RPMI8226 (cell line): ENCODE results near the gene ORMDL2.
"Not testable (repeated sequence)": the region's sequence is repeated elsewhere in the genome, so short reads cannot be mapped to it uniquely, and the experiment has no call there.

Experiments used
- DNase-seq: peaks from one replicate; pipeline ENCODE4 v3.0.0-alpha.2; 2015

ORMDL2 gene

DNA sequence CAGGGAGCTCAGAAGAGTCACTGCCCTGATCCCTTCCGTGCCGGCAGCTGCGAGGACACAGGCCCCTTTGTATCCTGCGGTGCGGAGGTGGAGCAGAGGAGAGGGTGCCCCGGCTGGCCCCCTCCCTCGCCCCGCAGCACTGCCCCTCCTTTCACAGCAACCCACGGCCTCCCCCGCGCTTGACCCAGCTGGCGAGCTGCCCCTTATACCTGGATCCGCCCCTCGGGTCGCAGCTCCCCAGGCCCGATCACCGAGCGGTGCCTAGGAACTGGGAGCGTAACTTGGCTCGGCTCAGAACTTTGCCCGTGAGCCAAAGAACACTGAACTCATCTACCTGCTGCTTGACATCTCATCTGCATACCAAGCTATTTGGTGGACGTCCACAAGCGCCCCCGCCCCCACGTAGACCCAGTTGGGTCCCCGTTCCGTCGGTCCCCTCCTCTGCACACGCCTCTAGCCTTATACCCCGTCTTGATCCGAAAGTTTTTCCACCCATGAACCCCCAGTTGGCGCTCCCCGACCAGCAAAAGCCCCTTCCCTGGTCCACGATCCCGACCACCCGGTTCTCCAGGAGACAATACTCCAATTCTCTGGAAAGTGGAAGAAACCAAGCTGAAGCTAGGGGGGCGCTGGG is 12.2 kb downstream of the ORMDL2 start:
- DNase-seq = no peak

DNA sequence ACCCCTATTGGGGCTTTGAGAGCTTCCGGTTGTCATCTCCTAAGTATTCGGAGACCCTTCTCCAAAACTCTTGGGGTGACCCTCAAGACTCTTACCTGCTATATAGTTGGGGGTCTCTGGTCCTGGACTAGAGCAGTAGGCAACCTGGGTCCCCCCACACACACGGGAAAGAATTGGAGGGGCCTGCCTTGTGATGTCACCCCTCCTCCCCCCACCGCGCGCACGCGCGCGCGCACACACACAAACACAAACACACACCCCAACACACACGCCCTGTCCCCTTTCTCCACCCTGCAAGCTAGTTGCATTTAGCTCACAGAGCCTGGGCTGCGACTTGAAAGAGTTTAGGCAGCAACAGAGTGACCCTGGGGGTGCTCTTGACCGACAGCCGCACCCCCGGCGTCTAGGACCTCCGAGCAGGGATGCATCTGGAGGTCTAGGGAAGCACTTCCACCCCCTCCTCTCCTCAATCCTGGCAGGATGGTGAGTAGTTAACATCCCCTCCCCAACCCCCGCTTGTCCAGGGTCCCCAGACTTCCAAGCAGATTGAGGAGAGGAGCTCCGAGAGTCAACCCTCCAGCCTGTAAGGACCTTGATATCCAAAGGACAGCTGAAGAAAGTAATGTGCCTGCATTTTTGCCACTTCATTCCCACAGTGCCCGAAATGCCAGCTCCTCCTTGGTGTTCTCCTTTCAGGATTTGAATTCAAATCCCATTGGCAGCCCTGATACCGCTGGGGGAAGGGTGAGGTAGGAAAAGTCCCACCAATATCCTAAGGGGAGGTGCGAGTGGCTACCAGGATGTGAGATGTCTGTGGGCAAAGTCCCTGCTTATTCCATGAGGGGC is 13.0 kb downstream of the ORMDL2 start:
- DNase-seq = peak; percentile 25

DNA sequence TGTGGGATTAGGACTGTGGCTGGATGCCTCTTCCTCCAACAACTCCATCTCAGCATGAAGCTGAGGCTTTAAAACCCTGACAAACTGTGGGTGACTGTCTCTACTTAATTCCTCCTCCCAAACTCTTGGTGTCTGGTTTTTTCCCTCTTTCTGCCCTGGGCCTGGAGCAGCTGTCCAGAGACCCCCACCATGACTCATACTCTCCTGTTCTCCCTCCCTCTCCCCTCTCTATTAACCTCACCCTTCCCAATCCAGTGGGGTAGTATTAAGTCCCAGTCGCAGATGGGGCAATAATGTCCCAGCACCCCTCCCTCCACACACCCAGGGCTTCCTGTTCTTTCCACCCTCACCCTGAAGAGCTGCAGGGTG is 13.6 kb downstream of the ORMDL2 start:
- no peak for DNase-seq

DNA sequence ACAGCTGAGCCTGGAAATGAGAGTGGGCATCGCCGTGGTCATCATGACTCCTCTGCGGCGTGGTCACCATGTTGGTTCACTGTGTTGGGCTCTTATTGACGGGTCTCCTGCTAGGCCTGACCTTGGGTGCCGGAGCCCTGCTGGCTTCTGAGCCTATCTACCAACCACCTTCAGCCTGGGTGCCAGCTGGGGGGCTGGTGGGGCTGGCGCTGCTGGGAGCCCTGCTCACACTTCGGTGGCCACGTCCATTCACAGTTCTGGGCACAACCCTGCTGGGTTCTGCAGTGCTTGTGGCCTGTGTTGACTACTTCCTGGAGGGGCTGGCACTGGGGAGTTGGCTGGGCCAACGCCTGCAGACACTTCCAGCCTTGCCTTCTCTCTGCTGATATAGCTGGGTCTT is 15.2 kb downstream of the ORMDL2 start:
- no peak for DNase-seq

DNA sequence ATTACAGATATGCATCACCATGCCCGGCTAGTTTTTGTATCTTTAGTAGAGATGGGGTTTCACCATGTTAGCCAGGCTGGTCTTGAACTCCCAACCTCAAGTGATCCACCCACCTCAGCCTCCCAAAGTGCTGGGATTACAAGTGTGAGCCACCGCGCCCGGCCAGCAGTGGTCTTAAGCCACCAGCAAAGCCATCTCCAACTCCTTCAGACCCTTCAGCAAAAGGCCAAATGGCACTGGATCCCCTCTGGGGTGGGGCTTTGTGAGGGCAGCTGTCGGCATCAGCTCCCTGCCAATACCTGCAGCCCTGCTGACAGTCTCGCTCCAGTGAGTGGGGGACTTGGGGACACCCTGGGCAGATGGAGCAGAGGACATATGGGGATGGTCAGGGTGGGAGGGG is 16.6 kb downstream of the ORMDL2 start:
- DNase-seq = not testable (repeated sequence)

DNA sequence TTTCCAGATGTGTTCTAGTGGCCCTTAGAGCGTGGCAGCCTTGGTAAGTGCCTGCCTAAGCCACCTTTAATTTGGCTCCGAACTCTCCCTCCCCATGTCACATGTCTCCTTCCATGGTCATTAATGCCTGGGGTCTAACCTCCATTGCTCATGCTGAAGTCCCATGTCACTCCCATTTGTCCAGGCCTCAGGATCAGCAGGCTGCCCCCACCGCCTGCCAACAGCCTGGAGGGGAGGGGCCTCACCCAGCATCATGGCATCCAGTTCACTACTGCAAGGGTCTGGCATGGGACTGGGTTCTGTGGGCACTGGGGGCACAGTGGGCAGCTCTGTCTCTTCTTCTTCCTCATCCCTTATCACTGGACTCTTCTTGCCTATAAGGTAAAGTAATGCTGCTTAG is 20.5 kb downstream of the ORMDL2 start:
- DNase-seq = no peak

DNA sequence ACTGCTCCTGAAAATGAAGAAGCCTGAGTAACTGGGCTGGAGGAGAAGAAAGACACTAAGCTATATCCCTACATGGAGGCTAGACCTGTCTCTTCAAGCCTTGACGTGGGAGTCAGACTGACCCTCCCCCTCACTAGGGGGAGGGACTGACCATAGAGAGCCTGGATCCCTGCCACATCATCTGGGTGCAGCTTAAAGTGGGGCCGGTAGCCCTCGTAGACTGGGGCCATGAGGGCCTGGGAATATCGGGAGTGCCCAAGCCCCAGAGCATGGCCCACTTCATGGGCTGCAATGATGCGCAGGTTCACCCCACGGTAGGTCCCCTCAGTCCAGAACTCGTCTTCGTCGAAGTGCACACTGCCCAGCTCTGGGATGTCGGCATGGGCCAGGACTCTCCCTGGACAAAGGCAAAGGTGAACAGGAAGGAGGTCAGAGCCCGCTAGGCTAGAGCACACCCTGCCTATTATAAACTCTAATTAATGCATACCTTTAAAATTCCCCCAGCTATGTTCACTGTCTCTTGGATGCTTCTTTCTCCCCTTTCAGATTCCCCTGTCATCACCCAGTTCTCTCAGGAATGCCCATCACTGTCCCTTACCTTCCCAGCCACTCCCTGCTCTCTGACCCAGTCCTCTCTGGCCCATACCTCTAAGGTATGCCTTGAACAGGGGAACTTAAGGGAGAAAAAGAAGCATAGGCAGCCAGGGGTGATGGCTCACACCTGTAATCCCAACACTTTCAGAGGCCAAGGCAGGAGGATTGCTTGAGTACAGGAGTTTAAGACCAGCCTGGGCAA is 21.7 kb downstream of the ORMDL2 start:
- DNase-seq = no peak

DNA sequence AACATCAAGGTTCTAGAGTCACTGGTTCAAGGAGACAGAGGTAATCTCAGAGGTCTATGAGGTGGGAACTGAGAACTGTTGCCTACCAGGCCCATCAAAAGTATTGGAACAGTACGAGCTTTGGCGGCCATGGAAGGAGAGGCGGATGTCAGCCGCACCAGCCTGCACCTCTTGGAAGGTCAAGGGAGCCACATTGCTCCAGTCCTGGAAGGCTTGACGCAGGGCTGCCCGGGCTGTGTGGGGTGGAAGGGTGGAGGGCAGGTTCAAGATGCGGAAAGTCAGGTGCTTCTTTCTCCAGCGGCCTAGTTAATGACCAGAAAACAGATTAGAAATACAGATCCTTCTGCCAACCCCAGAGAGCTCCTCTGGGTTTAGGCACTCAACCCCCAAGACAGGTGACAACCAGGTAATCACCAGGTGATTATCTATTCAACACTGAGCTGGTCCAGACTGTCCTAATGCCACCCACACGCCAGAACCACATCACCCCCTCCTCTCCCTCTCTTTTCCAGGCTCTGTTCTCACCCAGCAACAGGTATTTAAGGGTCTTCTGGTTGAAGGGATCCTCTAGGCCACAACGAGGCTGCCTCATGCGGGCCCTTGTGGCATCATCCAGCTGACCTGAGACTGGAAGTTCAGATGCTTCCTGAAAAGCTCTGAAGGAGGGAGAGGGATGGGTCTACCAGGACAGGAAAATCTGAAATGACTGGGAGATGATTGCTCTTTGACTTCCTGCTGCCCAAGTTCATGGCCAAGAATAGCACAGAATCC is 22.9 kb downstream of the ORMDL2 start:
- no peak for DNase-seq

DNA sequence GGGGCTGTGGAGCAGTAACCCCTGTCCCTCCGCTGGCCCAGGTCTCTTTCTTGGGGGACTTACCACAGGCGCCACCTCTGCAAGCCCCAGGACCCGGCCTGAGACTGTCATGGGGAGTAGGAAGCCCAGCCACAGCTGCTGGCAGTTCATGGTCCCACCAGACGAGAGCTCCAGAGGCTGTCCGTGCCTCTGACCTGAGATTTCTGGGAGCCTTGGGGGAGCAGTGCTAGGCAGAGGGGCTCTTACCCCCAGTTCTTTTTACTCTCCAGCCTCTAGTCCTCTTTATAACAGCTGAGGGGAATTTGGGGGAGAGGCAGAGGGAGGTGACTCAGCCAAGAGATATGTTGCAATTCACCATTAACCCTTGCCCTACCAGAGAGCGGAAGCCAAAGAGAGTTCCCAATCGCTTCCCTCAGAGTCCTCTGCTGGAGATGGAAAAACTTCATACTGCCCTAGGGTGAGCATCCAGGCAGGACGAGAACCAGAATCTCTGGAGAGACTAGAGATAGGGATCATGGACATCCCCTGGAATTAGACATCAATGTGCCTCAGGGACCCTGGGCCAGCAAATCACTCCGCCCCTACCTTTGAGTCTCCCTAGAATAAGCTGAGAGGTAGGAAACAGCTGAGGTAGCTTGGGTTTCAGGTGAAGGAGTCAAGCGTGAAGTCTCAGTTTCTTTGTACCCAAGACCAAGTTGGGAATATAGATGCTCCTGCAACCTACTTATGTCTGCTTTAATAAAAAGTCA is 25.0 kb downstream of the ORMDL2 start, which contains the start of gene MMP19:
Gene MMP19 (minus strand): TSS at position 256 of the 749 bp plus-strand sequence. CDS start 106 bp downstream, at position 150.
- no peak for DNase-seq

DNA sequence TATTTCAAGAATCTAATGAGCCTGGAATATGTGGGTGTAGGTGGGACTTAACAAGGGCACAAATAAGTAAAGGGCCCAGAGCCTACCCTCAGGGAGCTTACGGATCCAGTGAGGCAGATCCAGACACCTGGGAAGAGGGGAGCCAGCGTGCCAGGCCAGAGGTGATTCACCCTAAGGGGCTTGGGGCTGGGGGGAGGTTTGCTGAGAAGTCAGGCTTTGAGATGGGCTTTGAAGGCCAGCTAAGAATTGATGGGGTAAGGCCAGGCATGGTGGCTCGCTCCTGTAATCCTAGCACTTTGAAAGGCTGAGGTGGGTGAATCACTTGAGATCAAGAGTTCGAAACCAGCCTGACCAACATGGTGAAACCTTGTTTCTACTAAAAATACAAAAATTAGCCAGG is 25.6 kb downstream of the ORMDL2 start:
- no peak for DNase-seq

DNA sequence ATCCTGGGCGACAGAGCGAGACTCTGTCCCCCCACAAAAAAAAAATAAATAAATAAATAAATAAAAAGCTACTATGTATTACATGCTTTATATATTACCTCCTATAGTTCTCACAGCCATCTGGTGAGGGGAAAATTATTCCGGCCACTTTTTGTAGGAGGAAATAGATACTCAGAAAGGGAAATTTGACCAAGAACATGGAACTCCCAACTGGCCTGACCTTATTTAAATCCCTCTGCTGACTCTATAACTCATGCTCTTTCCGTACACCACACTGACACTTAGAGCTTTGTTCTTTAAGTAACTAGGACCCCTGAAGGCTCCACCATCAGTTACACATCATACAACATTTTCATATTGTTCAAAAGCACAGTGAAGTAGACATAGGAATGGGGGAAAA is 27.1 kb downstream of the ORMDL2 start:
- DNase-seq = no peak

DNA sequence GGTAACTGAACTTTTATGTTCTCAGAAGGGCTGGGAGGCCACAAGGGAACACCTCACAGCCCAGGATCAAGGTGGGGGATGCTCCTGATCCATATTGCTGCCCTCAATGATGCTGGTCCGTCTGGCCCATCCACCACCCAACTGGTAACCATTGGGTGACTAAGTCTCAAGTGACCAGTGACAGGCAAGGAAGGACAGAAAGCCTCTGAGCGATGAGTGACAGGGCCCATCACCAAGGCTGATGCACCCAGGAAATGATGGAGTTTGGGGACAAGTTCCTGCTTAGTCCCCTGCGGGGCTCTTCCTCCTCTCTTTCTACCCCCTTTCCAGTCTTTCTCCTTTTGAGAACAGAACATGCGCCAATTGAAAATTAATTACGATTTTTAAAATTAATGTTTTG is 27.5 kb downstream of the ORMDL2 start:
- DNase-seq = no peak

DNA sequence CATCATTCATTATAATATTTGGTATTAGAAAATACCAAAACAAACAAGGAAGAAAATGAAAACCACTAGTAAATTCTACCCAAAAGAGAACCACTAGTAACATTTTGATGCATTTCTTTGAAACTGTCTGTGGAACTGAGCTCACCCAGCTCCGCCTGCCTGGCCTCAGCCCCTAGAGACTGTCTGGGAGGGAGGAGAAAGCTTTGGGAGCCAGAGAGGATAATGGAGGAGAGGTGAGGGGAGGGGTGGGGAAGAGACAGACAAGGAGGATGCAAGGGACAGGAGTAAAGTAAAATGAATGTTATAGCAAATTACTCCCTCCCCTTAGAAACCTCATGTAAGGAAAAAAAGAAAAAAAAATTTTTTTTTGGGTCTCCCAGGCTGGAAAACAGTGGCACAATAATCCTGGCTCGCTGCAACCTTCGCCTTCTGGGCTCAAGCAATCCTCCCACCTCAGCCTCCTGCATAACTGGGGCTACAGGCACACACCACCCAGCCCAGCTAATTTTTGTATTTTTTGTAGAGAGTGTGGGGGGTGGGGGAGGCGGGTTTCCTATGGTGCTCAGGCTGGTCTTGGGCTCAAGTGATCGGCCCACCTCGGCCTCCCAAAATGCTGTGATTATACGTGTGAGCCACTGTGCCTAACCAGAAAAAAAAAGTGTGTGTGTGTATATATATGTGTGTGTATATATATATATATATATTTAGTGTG is 28.1 kb downstream of the ORMDL2 start:
- DNase-seq = no peak

DNA sequence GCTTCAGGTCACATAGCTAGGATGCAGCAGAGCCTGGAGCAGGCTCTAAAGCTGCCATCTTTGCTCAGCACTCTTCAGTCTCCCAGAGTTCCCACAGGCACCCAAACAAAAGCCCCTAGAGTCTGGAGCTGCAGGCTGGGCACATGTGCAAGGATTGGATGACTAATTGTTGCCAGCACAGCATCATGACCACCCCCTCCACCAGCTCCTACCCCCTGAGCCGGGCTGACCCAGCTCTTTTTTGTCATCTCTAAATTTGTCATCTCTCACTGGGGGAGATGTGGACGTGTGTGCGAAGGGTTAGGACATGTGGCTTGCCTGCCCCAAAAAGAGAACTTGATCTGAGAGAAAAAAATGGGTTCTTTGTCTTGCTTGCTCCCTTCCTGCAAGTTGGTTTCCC is 29.2 kb downstream of the ORMDL2 start:
- DNase-seq = no peak

DNA sequence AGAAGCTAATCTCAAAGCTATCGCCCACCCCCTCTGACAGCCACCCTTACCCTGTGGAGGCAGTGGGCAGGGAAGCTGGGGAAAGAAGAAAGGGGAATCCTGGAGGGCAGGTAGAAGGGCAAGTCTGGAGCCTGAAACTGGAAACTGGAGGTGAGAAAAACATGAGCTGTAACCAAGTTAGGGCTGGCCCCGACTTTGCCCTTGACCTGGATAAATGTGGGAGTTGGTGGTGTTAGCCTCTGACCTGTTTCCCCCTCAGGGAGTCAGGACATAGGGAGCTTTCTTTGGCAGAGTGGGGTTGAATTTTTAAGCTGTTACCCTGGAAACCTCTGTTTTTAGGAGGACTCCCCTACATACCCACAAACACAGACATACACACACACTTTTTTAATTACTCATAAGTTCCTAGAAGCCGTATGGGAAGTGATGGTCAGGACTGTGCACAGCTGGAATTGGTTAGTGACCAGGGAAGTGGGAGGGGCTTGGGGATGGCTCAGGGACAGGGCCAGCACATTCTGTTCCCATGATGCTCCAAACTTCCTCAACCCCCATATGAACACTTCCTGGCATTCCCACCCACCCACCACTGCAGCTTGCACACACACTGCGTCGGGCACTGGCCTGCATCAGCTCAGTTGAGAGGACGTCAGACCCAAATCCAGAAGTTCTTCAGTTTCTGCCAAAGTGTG is 29.9 kb downstream of the ORMDL2 start:
- no peak for DNase-seq

DNA sequence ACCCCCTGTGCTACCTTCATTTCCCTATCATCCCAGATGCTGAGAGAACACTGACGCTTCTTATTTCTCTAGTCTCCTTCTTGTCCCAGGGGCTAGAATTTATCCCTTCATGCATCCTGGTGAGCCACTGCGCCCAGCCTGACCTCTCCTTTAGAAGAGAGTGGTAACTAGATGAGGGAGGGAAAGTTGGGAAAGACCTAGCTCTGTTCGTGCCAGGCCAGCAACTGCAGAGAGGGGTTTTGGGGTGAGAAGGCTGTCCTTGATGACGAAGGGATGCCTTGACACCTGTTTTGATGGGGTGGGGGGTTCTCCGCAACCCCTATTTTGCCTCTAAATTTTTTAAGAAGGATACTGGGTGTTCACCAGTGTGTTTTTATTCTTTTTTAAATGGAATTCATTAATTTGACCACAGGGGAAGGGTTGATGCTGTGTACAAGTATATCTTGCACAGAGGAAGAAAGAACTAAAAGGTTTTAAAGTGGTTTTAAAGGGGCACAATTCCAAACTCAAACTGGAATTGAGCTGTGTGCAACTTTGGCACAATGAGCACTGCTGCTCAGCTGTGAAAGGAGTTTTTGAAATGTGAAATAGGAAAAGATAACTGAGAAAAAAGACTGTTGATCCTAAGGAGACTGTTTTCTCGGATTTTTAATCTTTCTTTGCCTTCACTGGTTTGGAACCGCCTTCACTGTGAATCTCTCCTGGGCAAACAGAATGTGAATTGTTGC is 31.9 kb downstream of the ORMDL2 start:
- no peak for DNase-seq

DNA sequence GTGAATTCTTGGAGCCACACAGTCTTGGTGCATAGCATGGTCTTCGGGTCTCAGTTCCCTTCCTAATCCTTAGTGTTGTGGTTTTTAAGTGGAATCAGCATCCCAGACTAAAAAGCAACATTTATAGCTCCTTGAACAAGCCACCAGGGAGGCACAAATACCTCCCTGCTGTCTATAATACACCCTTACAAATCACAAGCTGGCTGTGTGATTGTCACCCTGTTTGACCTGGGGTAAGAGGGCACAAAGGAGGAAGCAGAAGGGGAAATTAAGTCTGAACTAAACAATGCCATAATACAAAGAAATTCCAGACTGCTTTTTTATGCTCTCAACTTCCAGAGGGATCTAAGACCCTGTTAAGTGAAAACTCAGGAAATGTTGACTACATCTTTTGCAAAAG is 32.6 kb downstream of the ORMDL2 start:
- no peak for DNase-seq

DNA sequence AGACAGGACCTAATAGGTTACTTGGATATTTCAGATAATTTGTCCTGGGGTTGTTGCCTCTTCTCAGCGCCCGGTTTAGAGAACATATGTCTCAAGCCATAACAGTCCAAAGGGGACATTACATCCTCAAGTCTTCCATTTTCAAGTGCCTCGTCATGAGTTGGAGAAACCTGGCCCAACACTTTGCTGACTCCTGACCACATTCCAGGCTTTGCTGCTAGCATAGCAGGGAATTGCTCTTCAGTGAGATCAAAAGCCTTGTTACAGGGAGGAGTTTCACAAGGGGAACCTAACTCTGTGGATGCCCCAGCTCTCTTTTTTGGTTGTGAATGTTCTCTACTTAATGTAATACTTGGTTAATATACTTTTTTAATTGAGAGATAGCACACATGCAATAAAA is 33.1 kb downstream of the ORMDL2 start:
- DNase-seq = no peak

DNA sequence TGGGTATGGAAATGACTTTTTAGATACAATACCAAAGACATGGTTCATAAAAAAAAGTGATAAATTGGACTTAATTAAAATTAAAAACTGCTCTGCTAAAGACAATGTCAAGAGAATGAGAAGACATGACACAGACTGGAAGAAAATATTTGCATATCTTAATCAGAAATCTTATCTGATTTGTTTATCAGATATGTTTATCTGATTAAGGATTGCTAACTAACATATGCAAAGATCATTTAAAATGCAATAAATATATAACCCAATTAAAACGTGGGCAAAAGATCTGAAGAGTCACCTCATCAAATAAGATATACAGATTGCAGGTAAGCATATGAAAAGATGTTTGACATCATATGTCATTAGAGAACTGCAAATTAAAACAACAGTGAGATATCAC is 34.9 kb downstream of the ORMDL2 start:
- no peak for DNase-seq

DNA sequence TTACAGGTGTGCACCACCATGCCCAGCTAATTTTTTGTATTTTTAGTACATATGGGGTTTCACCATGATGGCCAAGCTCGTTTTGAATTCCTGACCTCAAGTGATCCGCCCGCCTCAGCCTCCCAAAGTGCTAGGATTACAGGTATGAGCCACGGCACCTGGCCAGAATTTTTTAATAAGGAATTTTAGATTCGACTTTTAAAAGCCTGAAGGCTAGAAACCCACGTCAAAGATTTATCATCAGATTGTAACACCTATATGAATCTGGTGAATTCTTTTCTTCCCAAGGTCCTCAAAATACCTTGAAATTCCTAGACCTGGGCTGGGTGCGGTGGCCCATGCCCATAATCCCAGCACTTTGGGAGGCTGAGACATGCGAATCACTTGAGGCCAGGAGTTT is 43.6 kb downstream of the ORMDL2 start:
- no peak for DNase-seq
